ENCODE data around the gene NUDT8. TPM values are rescaled to one million over a fixed set of nuclear protein-coding genes. Genes with fewer than 3 reads are reported as not detected.

Gene NUDT8
- total RNA-seq, 1 experiment from 2014 or later = 25.5 TPM

DNA sequence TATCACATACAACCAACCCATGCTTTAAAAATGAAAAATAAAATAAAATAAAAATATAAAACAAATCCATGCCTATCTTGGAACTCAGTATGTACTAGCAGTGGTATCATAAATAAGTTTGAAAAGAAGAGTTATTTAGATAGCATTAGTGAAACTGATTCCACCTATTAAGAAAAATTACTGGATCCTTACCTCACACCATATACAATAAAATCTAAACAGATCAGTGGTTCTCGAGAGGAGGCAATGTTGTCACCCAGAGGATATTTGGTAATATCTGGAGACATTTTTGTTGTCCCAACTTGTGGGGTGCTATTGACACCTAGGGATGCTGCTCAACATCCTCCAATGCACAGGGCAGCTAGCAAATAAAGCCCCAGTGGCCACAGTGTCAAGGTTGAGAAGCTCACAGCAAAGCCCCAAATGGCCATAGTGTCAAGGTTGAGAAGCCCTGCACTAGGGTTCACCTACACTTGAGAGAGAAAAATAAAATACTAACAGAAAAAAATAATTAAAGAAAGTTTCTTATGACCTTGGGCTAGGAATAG, 32.9 kb downstream of the NUDT8 start:
- no TSS peak for BruUV-seq (replicated peaks)
- Histone ChIP-seq H4K20me1 (ENCODE audit: insufficient read depth) (no peaks in the 10 kb centered on the region), H3K9me3 (ENCODE audit: insufficient read depth, low read depth) (no peaks in the 10 kb centered on the region; the same call in 1 of the 2 replicates), H2AFZ (no peak overlapping the region), H3K79me2 (ENCODE audit: low read depth) (no peaks in the 10 kb centered on the region), H3K4me2 (no peak overlapping the region), H3K4me1 (replicated peaks; ENCODE audit: insufficient read depth) (no peaks in the 10 kb centered on the region), H3K27me3 (ENCODE audit: insufficient read depth, low read depth) (no peaks in the 10 kb centered on the region; the same call in 1 of the 2 replicates), H3K4me3 (no peak overlapping the region), H3K9me2 (ENCODE audit: insufficient read depth) (no peaks in the 10 kb centered on the region), H3K27ac (no peak overlapping the region), H3K36me3 (ENCODE audit: low read depth) (no peaks in the 10 kb centered on the region), H3F3A (ENCODE audit: insufficient read depth, low read depth) (no peaks in the 10 kb centered on the region; the same call in 1 of the 2 replicates)
- TF ChIP-seq, protein P1, sequence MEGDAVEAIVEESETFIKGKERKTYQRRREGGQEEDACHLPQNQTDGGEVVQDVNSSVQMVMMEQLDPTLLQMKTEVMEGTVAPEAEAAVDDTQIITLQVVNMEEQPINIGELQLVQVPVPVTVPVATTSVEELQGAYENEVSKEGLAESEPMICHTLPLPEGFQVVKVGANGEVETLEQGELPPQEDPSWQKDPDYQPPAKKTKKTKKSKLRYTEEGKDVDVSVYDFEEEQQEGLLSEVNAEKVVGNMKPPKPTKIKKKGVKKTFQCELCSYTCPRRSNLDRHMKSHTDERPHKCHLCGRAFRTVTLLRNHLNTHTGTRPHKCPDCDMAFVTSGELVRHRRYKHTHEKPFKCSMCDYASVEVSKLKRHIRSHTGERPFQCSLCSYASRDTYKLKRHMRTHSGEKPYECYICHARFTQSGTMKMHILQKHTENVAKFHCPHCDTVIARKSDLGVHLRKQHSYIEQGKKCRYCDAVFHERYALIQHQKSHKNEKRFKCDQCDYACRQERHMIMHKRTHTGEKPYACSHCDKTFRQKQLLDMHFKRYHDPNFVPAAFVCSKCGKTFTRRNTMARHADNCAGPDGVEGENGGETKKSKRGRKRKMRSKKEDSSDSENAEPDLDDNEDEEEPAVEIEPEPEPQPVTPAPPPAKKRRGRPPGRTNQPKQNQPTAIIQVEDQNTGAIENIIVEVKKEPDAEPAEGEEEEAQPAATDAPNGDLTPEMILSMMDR (conservative IDR thresholded peaks at IDR 0.05) = no peak
- TF ChIP-seq EZH2 (IDR thresholded peaks at IDR 0.05; ENCODE audit: low read depth) = no peak
- CTCF ChIA-PET = no interaction called here
- intact Hi-C loops (cut with micrococcal nuclease; ENCODE audit: unreplicated experiment) = no loop called here
- POLR2A ChIA-PET (ENCODE audit: unreplicated experiment) = no interaction called here
- DNase-seq = no peak

- no TSS peak for BruUV-seq (replicated peaks)
- no peaks in the 10 kb centered on the region for H3K9me2 ChIP-seq (ENCODE audit: insufficient read depth)
- H3K36me3 ChIP-seq (ENCODE audit: low read depth) = no peaks in the 10 kb centered on the region
- no peaks in the 10 kb centered on the region for H3K79me2 ChIP-seq (ENCODE audit: low read depth)
- DNase-seq = no peak
- ChIA-PET POLR2A (ENCODE audit: unreplicated experiment) (interaction anchor here (0.6 kb wide), 1 partner anchor 868 kb away, joined by 5 read pairs; no protein-coding TSS in a partner anchor), CTCF (no interaction called here)
- no peaks in the 10 kb centered on the region for H3K9me3 ChIP-seq (ENCODE audit: insufficient read depth, low read depth)
- H3K4me2 ChIP-seq = no peak overlapping the region
- no peak for TF ChIP-seq EZH2 (IDR thresholded peaks at IDR 0.05; ENCODE audit: low read depth)
- TF ChIP-seq, protein P1 (conservative IDR thresholded peaks at IDR 0.05) = no peak
- peaks cover 5% of the 10 kb centered on the region; the same call in 1 of the 2 replicates for H4K20me1 ChIP-seq (ENCODE audit: insufficient read depth)
- H3K27ac ChIP-seq = no peak overlapping the region
- no peak overlapping the region for H3K4me3 ChIP-seq
- no peaks in the 10 kb centered on the region for H3K27me3 ChIP-seq (ENCODE audit: insufficient read depth, low read depth)
- no peak overlapping the region for H2AFZ ChIP-seq
- intact Hi-C loops (cut with micrococcal nuclease; ENCODE audit: unreplicated experiment) = no loop called here
- peaks cover 18% of the 10 kb centered on the region; the same call in 1 of the 2 replicates for H3F3A ChIP-seq (ENCODE audit: insufficient read depth, low read depth)
- H3K4me1 ChIP-seq (replicated peaks; ENCODE audit: insufficient read depth) = no peaks in the 10 kb centered on the region
These were observed 35.3 kb downstream of the NUDT8 start for GRCh38 chr11:67594480-67594879.

GRCh38 chr11:67593565-67593905, 36.2 kb downstream of the NUDT8 start:
- Histone ChIP-seq H3K79me2 (ENCODE audit: low read depth) (no peaks in the 10 kb centered on the region), H4K20me1 (ENCODE audit: insufficient read depth) (peaks cover 5% of the 10 kb centered on the region; the same call in 1 of the 2 replicates), H3F3A (ENCODE audit: insufficient read depth, low read depth) (peaks cover 26% of the 10 kb centered on the region; the same call in 1 of the 2 replicates), H3K4me2 (no peak overlapping the region), H3K9me3 (ENCODE audit: insufficient read depth, low read depth) (no peaks in the 10 kb centered on the region), H3K4me3 (no peak overlapping the region), H3K9me2 (ENCODE audit: insufficient read depth) (no peaks in the 10 kb centered on the region), H3K4me1 (replicated peaks; ENCODE audit: insufficient read depth) (no peaks in the 10 kb centered on the region), H2AFZ (no peak overlapping the region), H3K27me3 (ENCODE audit: insufficient read depth, low read depth) (no peaks in the 10 kb centered on the region), H3K27ac (no peak overlapping the region), H3K36me3 (ENCODE audit: low read depth) (no peaks in the 10 kb centered on the region)
- ChIA-PET POLR2A (ENCODE audit: unreplicated experiment) (interaction anchor here (0.6 kb wide), 1 partner anchor 15 kb away, joined by 7 read pairs; no protein-coding TSS in a partner anchor), CTCF (no interaction called here)
- intact Hi-C loops (cut with micrococcal nuclease; ENCODE audit: unreplicated experiment) = no loop called here
- no peak for DNase-seq
- no peak for TF ChIP-seq EZH2 (IDR thresholded peaks at IDR 0.05; ENCODE audit: low read depth)
- TF ChIP-seq, protein P1 (conservative IDR thresholded peaks at IDR 0.05) = no peak
- BruUV-seq (replicated peaks) = no TSS peak

Measured in PC-9 (cell line).